Activated CD8-positive, alpha-beta memory T cell treated with anti-CD3 and anti-CD28 coated beads for 36 hours (primary cell): ENCODE results near the gene ADAP1. TPM values are rescaled to one million over a fixed set of nuclear protein-coding genes. Genes with fewer than 3 reads are reported as not detected.

Experiments
- CTCF ChIA-PET: fragments of 350-600 bp; sonication (Branson Sonifier 250); formaldehyde crosslinking; loops from one replicate; lab custom pipeline; 2021; ENCODE audit warnings: antibody characterized with exemption; lab: Charles Lee
- POLR2A ChIA-PET: fragments of 350-600 bp; sonication (Branson Sonifier 250); formaldehyde crosslinking; loops from one replicate; lab custom pipeline; 2021; ENCODE audit warnings: antibody characterized with exemption; lab: Charles Lee
- total RNA-seq, 2 experiments: library from RNA; stranded (reverse); gene quantifications; one replicate each; pipeline ENCODE4 v1.2.3, GENCODE V29; 2021

Gene ADAP1
- total RNA-seq, 2 experiments from 2014 or later: 68.9 to 69.1 TPM

GRCh38 chr7:885893-886625 lies 68.4 kb downstream of the ADAP1 start:
- ChIA-PET CTCF (no interaction called here), POLR2A (no interaction called here)

GRCh38 chr7:885261-885892 lies 69.1 kb downstream of the ADAP1 start:
- ChIA-PET CTCF (no interaction called here), POLR2A (no interaction called here)

DNA sequence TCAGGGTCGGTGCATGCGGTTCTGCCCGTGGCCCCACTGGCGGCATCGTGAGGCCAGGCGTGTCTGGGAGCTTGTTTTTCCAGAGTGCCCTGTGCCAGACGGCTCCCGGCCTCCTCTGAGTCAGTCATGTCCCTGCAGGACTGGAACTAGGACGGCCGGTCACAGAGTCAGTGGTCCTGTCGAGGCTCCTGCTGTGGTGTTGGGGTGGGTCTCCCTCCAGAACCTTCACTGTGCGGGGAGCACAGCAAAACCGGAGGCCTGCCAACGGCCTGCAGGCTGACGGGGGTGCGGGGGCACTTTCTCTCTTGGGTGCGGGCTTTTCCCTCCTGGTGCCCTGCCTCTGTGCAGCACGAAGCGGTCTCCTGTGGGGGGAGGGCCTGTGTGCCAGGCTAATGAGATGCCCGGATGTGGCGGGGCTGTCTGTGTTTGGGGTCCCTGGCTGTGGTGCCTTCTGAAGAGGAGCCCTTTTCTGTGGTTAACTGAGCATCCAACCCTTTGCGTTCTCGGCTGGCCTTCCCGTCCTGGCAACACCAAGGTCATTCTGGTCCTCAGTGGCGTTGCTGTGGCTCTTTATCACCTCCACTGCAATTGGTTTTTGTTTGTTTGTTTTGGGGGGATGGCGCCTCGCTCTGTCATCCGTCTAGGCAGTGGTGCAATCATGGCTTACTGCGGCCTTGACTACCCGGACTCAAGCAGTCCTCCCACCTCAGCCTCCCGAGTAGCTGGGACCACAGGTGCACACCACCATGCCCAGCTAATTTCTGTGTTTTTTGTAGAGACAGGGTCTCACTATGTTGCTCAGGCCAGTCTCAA lies 70.1 kb downstream of the ADAP1 start:
- ChIA-PET CTCF (no interaction called here), POLR2A (no interaction called here)

GRCh38 chr7:883055-884021 lies 71.1 kb downstream of the ADAP1 start:
- ChIA-PET POLR2A (no interaction called here), CTCF (no interaction called here)

GRCh38 chr7:882336-883035 lies 72.0 kb downstream of the ADAP1 start:
- POLR2A ChIA-PET: interaction anchor here (0.6 kb wide), 1 partner anchor 69 kb away, joined by 6 read pairs; no protein-coding TSS in a partner anchor
- CTCF ChIA-PET: no interaction called here

DNA sequence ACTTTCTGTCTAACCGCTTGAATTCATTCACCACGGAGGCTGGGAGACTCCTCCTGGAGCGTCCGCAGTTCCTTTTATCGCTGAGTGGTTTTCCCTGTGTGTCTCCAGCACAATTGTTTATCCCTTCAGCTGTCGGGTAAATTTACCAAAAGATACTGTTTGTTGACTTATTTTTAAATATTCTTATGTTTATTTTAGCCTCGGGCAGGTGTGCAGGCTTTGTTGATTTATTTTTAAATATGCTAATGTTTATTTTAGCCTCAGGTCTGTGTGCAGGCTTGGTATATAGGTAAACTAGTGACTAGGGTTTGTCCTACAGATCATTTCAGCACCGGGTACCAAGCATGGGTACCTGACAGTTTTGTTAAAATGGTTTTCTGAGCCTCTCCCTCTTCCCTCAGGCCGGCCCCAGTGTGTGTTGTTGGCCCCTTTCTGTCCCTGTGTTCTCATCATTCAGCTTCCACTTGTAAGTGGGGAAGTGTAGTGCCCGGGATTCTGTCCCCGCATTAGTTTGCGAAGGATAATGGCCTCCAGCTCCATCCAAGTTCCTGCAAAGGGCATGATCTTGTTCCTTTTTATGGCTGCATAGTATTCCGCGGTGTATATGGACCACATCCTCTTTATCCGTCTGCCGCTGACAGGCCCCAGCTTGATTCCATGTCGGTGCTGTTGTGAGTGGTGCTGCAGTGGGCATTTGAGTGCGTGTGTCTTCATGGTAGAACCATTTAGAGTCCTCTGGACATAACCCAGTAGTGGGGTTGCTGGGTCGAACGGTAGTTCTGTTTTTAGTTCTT lies 72.8 kb downstream of the ADAP1 start:
- ChIA-PET CTCF (no interaction called here), POLR2A (interaction anchor here (0.6 kb wide), 1 partner anchor 68 kb away, joined by 6 read pairs; no protein-coding TSS in a partner anchor)

DNA sequence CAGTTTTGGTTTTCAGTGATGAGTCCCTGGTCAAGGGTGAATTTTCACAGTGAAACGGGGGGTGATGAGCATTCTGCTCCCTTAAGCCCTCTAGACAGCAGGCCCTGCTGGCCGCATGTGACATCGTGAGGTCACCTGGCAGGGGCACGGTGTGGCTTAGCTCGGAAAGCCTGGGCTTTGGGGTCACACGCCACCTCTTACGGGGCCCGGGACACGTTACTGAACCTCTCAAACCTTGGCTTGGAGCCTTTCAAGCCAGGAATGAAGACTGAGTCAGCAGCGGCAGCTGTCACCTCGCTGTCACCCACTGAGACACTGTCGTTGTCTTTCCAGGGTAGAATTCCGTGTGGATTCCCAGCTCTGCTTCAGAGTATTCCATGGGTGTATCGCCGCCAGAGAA lies 74.0 kb downstream of the ADAP1 start:
- CTCF ChIA-PET: no interaction called here
- POLR2A ChIA-PET: no interaction called here

- CTCF ChIA-PET: no interaction called here
- POLR2A ChIA-PET: no interaction called here
Observed at GRCh38 chr7:879706-880105, 74.8 kb downstream of the ADAP1 start.

DNA sequence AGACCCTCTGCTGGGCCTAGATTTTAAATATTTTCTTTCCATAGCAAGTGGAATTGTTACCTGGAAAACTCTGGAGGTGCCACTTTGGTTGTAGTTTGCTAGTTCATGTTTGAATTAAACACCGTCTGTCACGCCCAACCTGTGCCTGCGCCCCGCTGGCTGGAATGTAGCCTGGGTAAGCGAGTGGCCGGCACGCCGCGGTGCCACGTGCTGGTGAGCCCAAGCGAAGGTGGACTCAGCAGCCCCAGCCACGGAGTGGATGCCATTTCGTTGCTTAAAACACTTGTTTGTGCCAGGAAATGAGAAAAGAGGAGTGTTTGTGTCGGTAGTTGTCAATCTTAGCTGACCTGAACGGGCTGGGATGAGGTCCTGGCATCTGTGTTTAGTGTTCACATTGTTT lies 75.4 kb downstream of the ADAP1 start:
- ChIA-PET CTCF (no interaction called here), POLR2A (no interaction called here)

- ChIA-PET POLR2A (interaction anchor here (1.0 kb wide), 1 partner anchor 97 kb away, joined by 3 read pairs; the partner anchor contains the start of gene COX19), CTCF (no interaction called here)
Observed at GRCh38 chr7:877312-878232, 76.9 kb downstream of the ADAP1 start.

- POLR2A ChIA-PET: interaction anchor here (1.0 kb wide), 1 partner anchor 98 kb away, joined by 3 read pairs; the partner anchor contains the start of gene COX19
Observed at GRCh38 chr7:876972-877311, 77.5 kb downstream of the ADAP1 start.

DNA sequence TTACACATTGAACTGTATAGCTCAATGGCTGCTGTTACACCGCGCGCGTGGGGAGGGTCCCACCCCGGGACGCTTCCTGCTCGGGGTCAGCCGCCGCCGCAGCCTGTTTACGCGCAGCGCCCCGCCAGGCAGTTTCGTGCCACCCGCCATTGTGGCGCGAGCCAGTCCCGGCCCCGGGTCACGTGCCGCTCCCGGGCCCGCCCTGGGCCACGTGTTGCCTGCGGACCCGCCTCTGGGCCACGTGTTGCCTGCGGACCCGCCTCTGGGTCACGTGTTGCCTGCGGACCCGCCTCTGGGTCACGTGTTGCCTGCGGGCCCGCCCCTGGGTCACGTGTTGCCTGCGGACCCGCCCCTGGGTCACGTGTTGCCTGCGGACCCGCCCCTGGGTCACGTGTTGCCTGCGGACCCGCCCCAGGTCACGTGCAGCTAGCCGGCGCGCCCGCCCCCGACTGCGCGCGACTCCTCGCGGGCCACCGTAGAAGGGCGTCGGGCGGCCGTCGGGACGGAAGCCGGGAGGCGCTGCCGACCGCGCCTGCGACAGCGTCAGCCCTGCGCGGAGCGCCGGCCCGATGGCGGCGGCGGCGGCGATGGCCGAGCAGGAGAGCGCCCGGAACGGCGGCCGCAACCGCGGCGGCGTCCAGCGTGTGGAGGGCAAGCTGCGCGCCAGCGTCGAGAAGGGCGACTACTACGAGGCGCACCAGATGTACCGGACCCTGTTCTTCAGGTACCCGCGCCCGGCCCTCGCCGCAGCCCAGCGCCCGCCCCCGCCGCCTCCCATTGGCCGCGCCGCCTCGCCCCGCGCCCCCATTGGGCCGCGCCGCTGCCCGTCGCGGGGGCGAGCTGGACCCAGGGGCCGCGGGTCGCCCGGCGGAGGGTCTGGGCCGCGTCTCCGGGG lies 78.2 kb downstream of the ADAP1 start, which contains the start of gene GET4:
Gene GET4, plus strand, starts transcription at position 478 of the 895 bp plus-strand sequence. Its CDS starts 92 bp downstream, at position 570.
- POLR2A ChIA-PET: interaction anchor here (0.5 to 1.0 kb wide), 2 partner anchors 99 to 297 kb away, joined by 3 read pairs; partner anchors contain the start of gene COX19

More at GRCh38 chr7:876972-877311, 77.5 kb downstream of the ADAP1 start:
- CTCF ChIA-PET: no interaction called here

DNA sequence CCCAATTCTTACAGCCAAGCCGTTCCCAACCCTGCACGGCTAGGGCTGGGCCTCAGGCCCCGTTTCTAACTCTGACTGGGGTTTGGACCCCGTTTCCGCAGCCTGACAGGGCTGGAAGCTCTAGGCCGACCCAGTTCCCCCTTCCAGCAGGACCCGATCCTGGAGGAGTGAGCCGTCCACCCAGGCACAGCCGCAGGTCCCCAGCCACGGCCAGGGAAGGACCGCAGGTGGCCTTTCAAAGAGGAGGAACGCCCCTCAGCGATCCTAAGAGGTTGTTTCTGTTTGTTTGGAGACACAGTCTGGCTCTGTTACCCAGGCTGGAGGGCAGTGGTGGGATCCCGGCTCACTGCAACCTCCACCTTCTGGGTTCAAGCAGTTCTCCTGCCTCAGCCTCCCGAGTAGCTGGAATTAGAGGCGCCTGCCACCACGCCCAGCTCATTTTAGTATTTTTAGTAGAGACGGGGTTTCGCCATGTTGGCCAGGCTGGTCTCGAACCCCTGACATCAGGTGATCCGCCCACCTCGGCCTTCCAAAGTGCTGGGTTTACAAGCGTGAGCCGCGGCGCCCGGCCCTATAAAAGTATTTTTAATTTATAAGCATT lies 78.9 kb downstream of the ADAP1 start:
- ChIA-PET CTCF (interaction anchor here (0.9 to 1.9 kb wide), 3 partner anchors 89 to 554 kb away, joined by 3 to 6 read pairs (median 5); no protein-coding TSS in a partner anchor), POLR2A (interaction anchor here (0.5 to 0.6 kb wide), 2 partner anchors 298 to 1231 kb away, joined by 3 read pairs; no protein-coding TSS in a partner anchor)

More for the DNA sequence above, 78.2 kb downstream of the ADAP1 start, which contains the start of gene GET4:
- CTCF ChIA-PET: interaction anchor here (0.7 to 1.9 kb wide), 3 partner anchors 90 to 555 kb away, joined by 3 to 6 read pairs (median 5); no protein-coding TSS in a partner anchor

DNA sequence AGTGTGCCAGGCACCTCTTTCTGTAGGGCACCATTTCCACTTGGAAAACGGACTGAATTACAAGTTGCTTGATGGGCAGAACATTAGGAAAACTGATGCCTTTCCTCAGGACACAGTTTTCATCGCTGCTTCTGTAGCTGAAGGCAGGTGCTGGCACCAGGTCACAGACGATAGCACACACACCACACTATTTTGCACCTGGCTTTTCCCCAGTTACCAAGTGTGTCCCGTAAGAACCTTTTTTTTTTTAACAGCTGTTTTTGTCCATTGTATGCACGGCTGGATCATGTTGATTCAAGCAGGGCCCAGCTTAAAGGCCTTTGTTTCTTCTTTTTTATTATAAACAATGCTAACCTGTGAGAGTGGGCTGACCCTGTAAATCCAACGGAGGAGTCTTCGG lies 79.4 kb downstream of the ADAP1 start:
- ChIA-PET CTCF (interaction anchor here (0.9 to 1.9 kb wide), 3 partner anchors 89 to 553 kb away, joined by 3 to 6 read pairs (median 5); no protein-coding TSS in a partner anchor), POLR2A (interaction anchor here (0.6 kb wide), 1 partner anchor 1231 kb away, joined by 3 read pairs; no protein-coding TSS in a partner anchor)
